ENCODE measurements around the gene TMEM97. TPM values are rescaled to one million over a fixed set of nuclear protein-coding genes. Genes with fewer than 3 reads are reported as not detected.
"Not testable (repeated sequence)": the region's sequence is repeated elsewhere in the genome, so short reads cannot be mapped to it uniquely, and the experiment has no call there.

Gene TMEM97
- total RNA-seq, 1 donor from 2014 or later = 29.6 TPM

- DNase-seq (ENCODE audit: low spot score) (peak; percentile 80), ATAC-seq (peak; percentile 45)
Observed at GRCh38 chr17:28335959-28336871, 17.2 kb downstream of the TMEM97 start.

DNA sequence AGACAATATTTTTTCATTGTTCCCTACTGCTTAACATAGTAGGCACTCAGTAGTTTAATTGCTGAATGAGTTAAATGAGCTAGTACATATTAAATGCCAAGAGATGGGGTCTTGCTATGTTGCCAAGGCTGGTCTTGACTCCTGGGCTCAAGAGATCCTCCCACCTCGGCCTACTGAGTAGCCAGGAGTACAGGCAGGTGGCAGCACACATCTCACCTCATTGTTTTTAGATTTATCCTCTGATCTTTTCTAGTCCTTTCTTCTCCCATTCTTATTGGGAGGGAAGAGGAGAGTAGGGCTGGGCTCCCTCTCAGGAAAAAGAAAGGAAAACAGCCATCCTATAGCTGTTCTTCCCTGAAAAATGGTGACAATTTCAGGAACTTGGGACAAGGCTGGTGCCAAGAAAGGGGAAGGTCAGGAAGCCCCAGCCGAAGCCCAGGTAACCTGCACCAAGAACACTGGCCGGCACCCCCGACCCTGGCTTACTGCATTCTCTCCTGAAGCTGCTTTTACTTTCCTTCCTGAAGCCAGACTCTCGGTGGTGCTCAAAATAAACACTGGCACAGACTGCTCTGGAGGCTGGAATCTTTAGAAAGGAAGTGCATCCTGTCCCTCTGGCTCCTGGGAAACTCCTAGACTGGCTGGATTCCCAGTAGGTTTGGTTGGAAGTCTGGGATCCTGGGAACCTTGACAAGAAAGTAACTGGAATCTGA, 19.2 kb downstream of the TMEM97 start:
- DNase-seq (ENCODE audit: low spot score) (no peak), ATAC-seq (no peak)

GRCh38 chr17:28338769-28339212, 19.8 kb downstream of the TMEM97 start:
- DNase-seq (ENCODE audit: low spot score) = not testable (repeated sequence)

GRCh38 chr17:28339431-28339830, 20.4 kb downstream of the TMEM97 start:
- DNase-seq (ENCODE audit: low spot score) = no peak
- no peak for ATAC-seq

More at GRCh38 chr17:28338769-28339212, 19.8 kb downstream of the TMEM97 start:
- ATAC-seq = not testable (repeated sequence)

DNA sequence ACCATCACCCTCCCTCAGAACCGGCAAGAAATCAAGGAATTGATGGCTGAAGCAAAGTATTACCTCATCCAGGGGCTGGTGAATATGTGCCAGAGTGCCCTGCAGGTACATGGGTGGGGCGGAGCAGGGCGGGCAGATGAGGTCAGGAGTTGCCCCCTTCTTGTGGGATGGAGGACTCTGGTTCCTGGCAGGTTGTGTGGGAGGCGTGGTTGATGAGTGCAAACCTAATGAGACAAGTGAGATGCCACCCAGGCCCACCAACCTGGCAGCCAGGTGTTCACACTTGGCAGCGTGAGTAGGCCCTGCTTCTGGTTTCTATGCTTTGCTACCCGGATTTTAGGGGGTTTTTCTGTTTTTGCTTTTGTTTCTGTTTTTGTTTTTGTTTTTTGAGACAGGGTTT, 21.4 kb downstream of the TMEM97 start:
- ATAC-seq = no peak
- no peak for DNase-seq (ENCODE audit: low spot score)

GRCh38 chr17:28341516-28341915, 22.5 kb downstream of the TMEM97 start:
- no peak for ATAC-seq
- DNase-seq (ENCODE audit: low spot score) = no peak

- DNase-seq (ENCODE audit: low spot score) (no peak), ATAC-seq (no peak)
Observed at GRCh38 chr17:28342313-28342712, 23.3 kb downstream of the TMEM97 start.

- DNase-seq (ENCODE audit: low spot score) (peak; percentile 55), ATAC-seq (peak; percentile 6)
Observed at GRCh38 chr17:28343491-28343932, 24.5 kb downstream of the TMEM97 start.

DNA sequence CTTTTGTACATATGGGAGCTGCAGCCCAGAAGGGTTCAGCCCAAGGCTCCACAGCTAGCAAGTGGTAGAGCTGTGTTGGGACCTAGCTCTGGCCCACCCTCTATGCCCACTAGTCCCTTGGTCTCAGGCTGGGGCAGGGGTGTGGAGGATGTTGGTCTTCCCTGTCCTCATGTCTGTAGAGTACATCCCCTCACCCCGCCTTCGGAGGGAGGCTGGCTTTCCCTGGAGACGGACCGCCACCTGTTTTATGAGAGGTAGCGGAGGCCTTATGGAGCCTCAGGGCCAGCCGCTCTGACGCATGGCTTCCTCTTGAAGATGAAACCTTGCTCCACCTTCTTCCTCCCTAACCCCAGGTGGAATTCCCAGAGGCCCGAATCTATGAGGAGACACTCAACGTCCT, 25.0 kb downstream of the TMEM97 start:
- ATAC-seq (no peak), DNase-seq (ENCODE audit: low spot score) (no peak)

- ATAC-seq (no peak), DNase-seq (ENCODE audit: low spot score) (no peak)
Observed at GRCh38 chr17:28344435-28344901, 25.5 kb downstream of the TMEM97 start.

DNA sequence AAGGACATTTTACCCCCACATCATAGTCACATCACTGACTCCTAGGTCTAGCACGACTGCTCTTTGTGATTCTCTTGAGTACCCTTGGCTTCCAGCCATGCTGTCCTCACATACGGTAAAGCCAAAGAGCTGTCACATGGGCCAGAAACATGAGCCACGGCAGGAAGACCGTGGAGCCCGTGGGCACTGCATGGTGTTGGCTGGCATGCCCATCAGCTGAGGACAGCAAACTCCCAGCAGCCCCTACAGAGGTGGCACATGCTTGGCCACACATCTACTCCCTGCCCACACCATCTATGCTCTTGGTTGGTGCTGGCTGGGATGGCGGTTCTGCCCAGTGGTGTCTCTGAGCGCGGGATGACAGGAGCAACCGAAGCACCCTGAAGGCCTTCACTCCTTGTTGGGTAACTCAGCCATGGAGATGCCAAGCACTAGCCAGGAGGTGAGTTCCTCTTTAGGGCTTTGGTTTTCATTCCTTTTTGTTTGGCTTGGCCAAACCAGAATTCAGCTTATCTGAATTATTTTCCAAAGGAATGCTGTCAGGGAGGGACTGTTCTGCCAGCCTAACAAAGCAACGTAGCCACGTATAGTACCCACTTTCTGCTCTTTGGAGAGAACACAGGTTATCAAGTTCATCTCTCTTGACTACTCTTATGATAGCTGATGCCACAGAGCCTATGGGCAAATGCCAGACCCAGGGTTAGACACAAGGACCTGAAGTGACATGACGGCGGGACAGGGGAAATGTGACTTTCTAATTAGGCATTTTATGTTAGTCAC, 26.6 kb downstream of the TMEM97 start:
- DNase-seq (ENCODE audit: low spot score) (peak; percentile 76), ATAC-seq (peak; percentile 21)

- DNase-seq (ENCODE audit: low spot score) = no peak
- ATAC-seq = no peak
Observed at GRCh38 chr17:28346199-28346580, 27.2 kb downstream of the TMEM97 start.

GRCh38 chr17:28346746-28347246, 27.8 kb downstream of the TMEM97 start:
- DNase-seq (ENCODE audit: low spot score) (peak; percentile 82), ATAC-seq (peak; percentile 74)

GRCh38 chr17:28347261-28347891, 28.4 kb downstream of the TMEM97 start:
- ATAC-seq = peak; percentile 66

GRCh38 chr17:28348979-28349378, 30.0 kb downstream of the TMEM97 start:
- DNase-seq (ENCODE audit: low spot score) (no peak), ATAC-seq (no peak)

More at GRCh38 chr17:28347261-28347891, 28.4 kb downstream of the TMEM97 start:
- DNase-seq (ENCODE audit: low spot score) = peak; percentile 87

DNA sequence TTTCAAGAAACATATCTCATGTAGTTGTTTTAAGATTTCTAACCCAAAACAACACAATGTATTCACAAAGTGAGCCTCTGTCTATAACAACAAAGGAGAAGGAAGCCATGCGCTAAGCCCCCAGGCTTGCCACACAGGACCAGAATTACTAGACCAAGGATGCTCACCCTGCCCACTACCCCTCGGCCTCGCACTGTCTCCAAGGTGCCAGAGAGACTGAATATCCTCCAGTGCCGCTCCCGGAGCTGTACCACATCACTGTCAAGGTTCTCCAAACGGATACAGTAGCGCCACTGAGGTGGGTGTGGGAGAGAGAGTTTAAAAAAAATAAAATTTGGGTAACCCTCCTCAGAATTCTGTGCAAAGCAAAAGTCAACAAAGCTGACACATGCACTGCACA, 31.3 kb downstream of the TMEM97 start:
- no peak for ATAC-seq
- no peak for DNase-seq (ENCODE audit: low spot score)

- ATAC-seq = peak; percentile 98
- peak; percentile 97 for DNase-seq (ENCODE audit: low spot score)
Observed at GRCh38 chr17:28357061-28357900, 38.3 kb downstream of the TMEM97 start, which contains the start of gene POLDIP2. TSS of gene POLDIP2 (minus strand) at chr17:28357527. CDS start at chr17:28357448, 79 bp downstream.

- DNase-seq (ENCODE audit: low spot score) (no peak), ATAC-seq (no peak)
Observed at GRCh38 chr17:28357901-28358197, 38.8 kb downstream of the TMEM97 start.

DNA sequence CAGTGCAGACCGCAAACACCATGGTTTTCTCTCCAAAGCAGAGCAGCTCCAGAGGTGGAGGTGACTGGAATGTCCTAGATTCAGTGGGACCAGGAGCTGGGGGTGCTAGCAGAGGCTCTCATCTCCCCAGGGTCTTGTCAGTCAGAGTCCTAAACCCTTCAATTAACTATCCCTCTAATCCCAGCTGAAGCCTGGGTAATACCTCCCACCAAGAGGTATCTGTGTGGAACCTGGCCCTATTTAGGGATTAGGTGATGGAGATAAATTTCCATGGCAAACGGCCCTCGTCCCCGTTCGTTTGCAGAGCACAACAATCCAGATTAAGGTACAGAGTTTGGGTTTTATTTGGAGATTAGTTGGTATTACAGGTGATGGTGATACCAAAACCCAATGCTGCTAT, 44.2 kb downstream of the TMEM97 start:
- ATAC-seq (no peak), DNase-seq (ENCODE audit: low spot score) (no peak)
